HepG2 (cell line): ENCODE data around the gene ACP1. TPM values are rescaled to one million over a fixed set of nuclear protein-coding genes. Genes with fewer than 3 reads are reported as not detected.

Experiments used
- AHDC1 ChIP-seq: sonication (generic); formaldehyde crosslinking; IDR thresholded peaks from 2 replicates; pipeline ENCODE4 v1.5.1; 2020; ENCODE audit warnings: mild to moderate bottlenecking, missing genetic modification reagents, borderline replicate concordance
- BRF2 ChIP-seq: sonication (generic); formaldehyde crosslinking; IDR thresholded peaks from 2 replicates; pipeline ENCODE4 v1.8.1; 2022; ENCODE audit warnings: mild to moderate bottlenecking, missing genetic modification reagents
- DRAP1 ChIP-seq: IDR thresholded peaks from 2 replicates; pipeline ENCODE4 v1.6.1; 2016; ENCODE audit warnings: missing genetic modification reagents, missing compliant biosample characterization
- FOXO4 ChIP-seq: sonication (generic); formaldehyde crosslinking; conservative IDR thresholded peaks from 2 replicates; pipeline ENCODE4 v1.8.1; 2023; ENCODE audit warnings: missing genetic modification reagents
- HOXA3 ChIP-seq: sonication (generic); formaldehyde crosslinking; IDR thresholded peaks from 2 replicates; pipeline ENCODE4 v1.5.0; 2020; ENCODE audit warnings: missing genetic modification reagents
- ISL2 ChIP-seq: sonication (generic); formaldehyde crosslinking; IDR thresholded peaks from 2 replicates; pipeline ENCODE4 v1.5.0; 2020; ENCODE audit warnings: missing genetic modification reagents
- SMC3 ChIP-seq: IDR thresholded peaks from 2 replicates; pipeline ENCODE4 v1.6.1; 2011; ENCODE audit warnings: low read length, improper control_type of control experiment
- SRSF1 ChIP-seq: fragments of 200-400 bp; formaldehyde crosslinking; optimal IDR thresholded peaks from 2 replicates; pipeline ENCODE3; 2017; ENCODE audit warnings: mild to moderate bottlenecking, low read depth, low read length, moderate library complexity
- ZBTB4 ChIP-seq: sonication (generic); formaldehyde crosslinking; IDR thresholded peaks from 2 replicates; pipeline ENCODE4 v1.4.0; 2020; ENCODE audit warnings: missing genetic modification reagents, mild to moderate bottlenecking, borderline replicate concordance
- ZNF10 ChIP-seq: sonication (generic); formaldehyde crosslinking; IDR thresholded peaks from 2 replicates; pipeline ENCODE4 v1.4.0; 2020; ENCODE audit warnings: mild to moderate bottlenecking, low read depth, missing genetic modification reagents, borderline replicate concordance
- ZNF225 ChIP-seq: sonication (generic); formaldehyde crosslinking; IDR thresholded peaks from 2 replicates; pipeline ENCODE4 v1.4.0; 2020; ENCODE audit warnings: mild to moderate bottlenecking, missing genetic modification reagents
- ZNF350 ChIP-seq: sonication (generic); formaldehyde crosslinking; IDR thresholded peaks from 2 replicates; pipeline ENCODE4 v1.4.0; 2020; ENCODE audit warnings: mild to moderate bottlenecking, low read depth, missing genetic modification reagents, borderline replicate concordance
- ZNF354B ChIP-seq: sonication (generic); formaldehyde crosslinking; IDR thresholded peaks from 2 replicates; pipeline ENCODE4 v1.8.0; 2022; ENCODE audit warnings: mild to moderate bottlenecking, missing genetic modification reagents
- ZNF740 ChIP-seq: sonication (generic); formaldehyde crosslinking; IDR thresholded peaks from 2 replicates; pipeline ENCODE4 v1.4.0; 2020; ENCODE audit warnings: missing genetic modification reagents
- ZSCAN9 ChIP-seq: IDR thresholded peaks from 2 replicates; pipeline ENCODE4 v1.6.1; 2016; ENCODE audit warnings: borderline replicate concordance
- polyA plus RNA-seq, 8 experiments: library from polyadenylated mRNA; depleted of rRNA in 3 of 8; stranded (reverse) in 7 of 8; unstranded in 1 of 8; fragments of >200 nt; fragmentation: Illumina TruSeq in 4 of 8; extraction: Trizol in 4 of 8; gene quantifications; 2 replicates each; pipeline versions ENCODE4 v1.2.1 to v1.2.3, GENCODE V29; 2011 to 2016; ENCODE audit warnings: low read depth in 4 of 8, missing spikeins in 1 of 8, mixed read lengths in 1 of 8; ENCODE audit not compliant: insufficient read depth in 1 of 8
- total RNA-seq, 5 experiments: library from RNA; depleted of rRNA; stranded (reverse); fragments of >200 nt; fragmentation: Illumina TruSeq; extraction: Trizol; gene quantifications; 2 replicates each; pipeline ENCODE4 v1.2.3, GENCODE V29; 2016; ENCODE audit warnings: low read depth in 1 of 5

The ACP1 gene
- total and polyA plus RNA-seq, 2 of the 13 experiments (the other 11 are each of a cell fraction or from before 2014, with no cell fraction given) = 246 to 348 TPM

GRCh38 chr2:263022-263738 lies 1.6 kb upstream of the ACP1 start (continued):
- TF ChIP-seq ZNF354B (CRISPR knock-in tag) = no peak
- TF ChIP-seq HOXA3 (CRISPR knock-in tag) = peak; percentile 61
- no peak for TF ChIP-seq BRF2 (CRISPR knock-in tag)
- no peak for TF ChIP-seq ZNF10 (CRISPR knock-in tag)
- TF ChIP-seq AHDC1 (CRISPR knock-in tag) = no peak
- TF ChIP-seq ZNF225 = no peak
- TF ChIP-seq ZNF350 (CRISPR knock-in tag) = no peak
- no peak for TF ChIP-seq ZSCAN9 (CRISPR knock-in tag)
- no peak for TF ChIP-seq DRAP1 (CRISPR knock-in tag)
- TF ChIP-seq FOXO4 (CRISPR knock-in tag) = no peak
- no peak for TF ChIP-seq SMC3
- peak; percentile 64; the same call in 1 of the 2 replicates for TF ChIP-seq ZBTB4 (CRISPR knock-in tag)
- no peak for TF ChIP-seq SRSF1
- peak; percentile 88 for TF ChIP-seq ZNF740 (CRISPR knock-in tag)
- no peak for TF ChIP-seq ISL2 (CRISPR knock-in tag)
